Uterus (tissue), 2 donors: Measurements from ENCODE around the gene ZNF48.

Experiments used
- POLR2A ChIP-seq, 2 donors: fragments of 450-650 bp; IDR thresholded peaks; one replicate each; pipeline ENCODE4 v1.6.1; 2016; ENCODE audit warnings: antibody characterized with exemption in 2 of 2, mild to moderate bottlenecking in 1 of 2, moderate library complexity in 1 of 2
- TF ChIP-seq, protein P1 (sequence below), 4 experiments: fragments of 200-600 bp in 2 of 4; fragments of 450-650 bp in 2 of 4; sonication (generic) in 2 of 4; IDR thresholded peaks; one replicate each; pipeline ENCODE4 v1.5.1; 2016 to 2019; ENCODE audit warnings: antibody characterized with exemption in 4 of 4, mild to moderate bottlenecking in 2 of 4, moderate library complexity in 1 of 4

DNA sequence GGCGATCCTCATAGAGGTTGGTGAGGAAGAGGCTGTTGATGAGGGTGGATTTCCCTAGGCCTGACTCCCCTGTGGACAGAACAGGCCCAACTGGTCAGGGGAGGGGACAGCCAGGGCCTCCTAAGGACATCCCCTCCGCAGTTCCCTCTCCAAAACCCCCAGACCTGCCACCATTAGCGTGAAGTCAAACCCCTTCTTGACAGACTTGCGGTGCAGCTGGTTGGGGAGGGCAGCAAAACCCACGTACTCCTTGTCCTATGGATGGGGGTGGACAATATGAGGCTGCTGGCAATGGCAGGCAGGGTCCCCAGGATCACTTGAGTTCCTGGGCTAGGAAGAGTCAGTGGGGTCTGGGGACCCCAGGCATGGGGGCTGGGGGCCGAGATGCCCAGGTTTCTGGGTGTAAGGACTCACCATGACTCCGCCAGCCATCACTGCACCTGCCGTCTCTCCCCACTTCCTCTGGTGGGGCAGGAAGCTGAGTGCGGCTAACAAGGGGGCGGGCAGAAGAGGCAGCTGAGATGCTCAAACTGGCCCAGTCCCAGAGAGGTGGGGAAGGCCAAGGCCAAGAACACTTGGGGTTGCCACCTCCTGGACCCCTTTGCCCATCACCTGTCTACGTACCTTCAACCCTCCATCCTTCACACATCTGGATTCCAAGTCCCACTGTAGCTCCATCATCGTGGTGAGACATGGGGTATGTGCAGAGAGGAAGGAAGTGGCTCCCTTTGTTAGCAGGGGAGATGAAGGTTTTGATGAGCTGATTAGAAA is 12.9 kb upstream of the ZNF48 start, which contains the start of gene SEPTIN1:
- TF ChIP-seq, protein P1, sequence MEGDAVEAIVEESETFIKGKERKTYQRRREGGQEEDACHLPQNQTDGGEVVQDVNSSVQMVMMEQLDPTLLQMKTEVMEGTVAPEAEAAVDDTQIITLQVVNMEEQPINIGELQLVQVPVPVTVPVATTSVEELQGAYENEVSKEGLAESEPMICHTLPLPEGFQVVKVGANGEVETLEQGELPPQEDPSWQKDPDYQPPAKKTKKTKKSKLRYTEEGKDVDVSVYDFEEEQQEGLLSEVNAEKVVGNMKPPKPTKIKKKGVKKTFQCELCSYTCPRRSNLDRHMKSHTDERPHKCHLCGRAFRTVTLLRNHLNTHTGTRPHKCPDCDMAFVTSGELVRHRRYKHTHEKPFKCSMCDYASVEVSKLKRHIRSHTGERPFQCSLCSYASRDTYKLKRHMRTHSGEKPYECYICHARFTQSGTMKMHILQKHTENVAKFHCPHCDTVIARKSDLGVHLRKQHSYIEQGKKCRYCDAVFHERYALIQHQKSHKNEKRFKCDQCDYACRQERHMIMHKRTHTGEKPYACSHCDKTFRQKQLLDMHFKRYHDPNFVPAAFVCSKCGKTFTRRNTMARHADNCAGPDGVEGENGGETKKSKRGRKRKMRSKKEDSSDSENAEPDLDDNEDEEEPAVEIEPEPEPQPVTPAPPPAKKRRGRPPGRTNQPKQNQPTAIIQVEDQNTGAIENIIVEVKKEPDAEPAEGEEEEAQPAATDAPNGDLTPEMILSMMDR (IDR thresholded peaks at IDR 0.05): no peak
- no peak for TF ChIP-seq POLR2A (IDR thresholded peaks at IDR 0.05)
